Osteoblast (primary cell): ENCODE results near the gene CLCN5. TPM values are rescaled to one million over a fixed set of nuclear protein-coding genes. Genes with fewer than 3 reads are reported as not detected.

Experiments
- DNase-seq: peaks from one replicate; pipeline ENCODE4 v3.0.0; 2011; ENCODE audit warnings: low spot score, mixed read lengths; ENCODE audit not compliant: insufficient read length; ENCODE audit errors: missing footprints
- H2AFZ ChIP-seq: 2 replicates; pipeline ENCODE4 v1.6.0; 2011; ENCODE audit warnings: mild to moderate bottlenecking, low read length
- H3K27ac ChIP-seq: 2 replicates; pipeline ENCODE4 v1.5.1; 2011; ENCODE audit warnings: mild to moderate bottlenecking, low read depth, low read length, moderate library complexity
- H3K27me3 ChIP-seq: 2 replicates; pipeline ENCODE4 v1.6.0; 2012; ENCODE audit warnings: mild to moderate bottlenecking, control low read depth, inconsistent platforms, low read length, moderate library complexity; ENCODE audit not compliant: insufficient read depth
- H3K36me3 ChIP-seq: 2 replicates; pipeline ENCODE4 v1.5.1; 2011; ENCODE audit warnings: mild to moderate bottlenecking, low read length, control low read depth, moderate library complexity; ENCODE audit not compliant: insufficient read depth
- H3K4me1 ChIP-seq: 2 replicates; pipeline ENCODE4 v1.5.1; 2011; ENCODE audit warnings: mild to moderate bottlenecking, low read length, control low read depth, moderate library complexity; ENCODE audit not compliant: insufficient read depth
- H3K4me2 ChIP-seq: 2 replicates; pipeline ENCODE4 v1.6.0; 2011; ENCODE audit warnings: mild to moderate bottlenecking, low read length; ENCODE audit not compliant: insufficient read depth
- H3K4me3 ChIP-seq: fragments of 200-600 bp; sonication (generic); 3 replicates; pipeline ENCODE4 v1.5.1; 2012; ENCODE audit warnings: mild to moderate bottlenecking, low read length, inconsistent platforms; ENCODE audit not compliant: insufficient read depth
- H3K79me2 ChIP-seq: 2 replicates; pipeline ENCODE4 v1.6.0; 2012; ENCODE audit warnings: mild to moderate bottlenecking, low read length, control low read depth, inconsistent platforms; ENCODE audit not compliant: insufficient read depth
- H3K9me3 ChIP-seq: 2 replicates; pipeline ENCODE4 v1.5.1; 2011; ENCODE audit warnings: low read depth, low read length, control low read depth
- H4K20me1 ChIP-seq: 2 replicates; pipeline ENCODE4 v1.6.0; 2012; ENCODE audit warnings: mild to moderate bottlenecking, low read length, control low read depth; ENCODE audit not compliant: insufficient read depth
- CTCF ChIP-seq: IDR thresholded peaks from 2 replicates; pipeline ENCODE4 v1.5.1; 2011; ENCODE audit warnings: mild to moderate bottlenecking, low read depth, low read length, moderate library complexity; ENCODE audit errors: extremely low read depth
- total RNA-seq: library from RNA; depleted of rRNA; stranded (reverse); fragments of >200 nt; gene quantifications from 2 replicates; pipeline ENCODE4 v1.2.3, GENCODE V29; 2012

CLCN5 gene
- total RNA-seq, 1 donor = 13.0 TPM

GRCh38 chrX:49992853-49993252 is 70.5 kb downstream of the CLCN5 start:
- no peak overlapping the region for H3K4me2 ChIP-seq
- H3K79me2 ChIP-seq = no peaks in the 10 kb centered on the region
- H3K4me3 ChIP-seq = no peak overlapping the region
- H3K9me3 ChIP-seq = no peaks in the 10 kb centered on the region
- H3K27me3 ChIP-seq = peaks cover 6% of the 10 kb centered on the region
- peaks cover 26% of the 10 kb centered on the region for H3K4me1 ChIP-seq
- no peak for TF ChIP-seq CTCF
- no peaks in the 10 kb centered on the region for H4K20me1 ChIP-seq
- no peak for DNase-seq
- H3K27ac ChIP-seq = peak overlapping the region; percentile 13
- no peaks in the 10 kb centered on the region for H3K36me3 ChIP-seq
- H2AFZ ChIP-seq = no peak overlapping the region

- Histone ChIP-seq H2AFZ (no peak overlapping the region), H3K4me3 (no peak overlapping the region), H3K27ac (no peak overlapping the region), H3K9me3 (no peaks in the 10 kb centered on the region), H4K20me1 (no peaks in the 10 kb centered on the region), H3K27me3 (peaks cover 6% of the 10 kb centered on the region), H3K4me1 (peaks cover 26% of the 10 kb centered on the region), H3K79me2 (no peaks in the 10 kb centered on the region), H3K4me2 (no peak overlapping the region), H3K36me3 (no peaks in the 10 kb centered on the region)
- no peak for DNase-seq
- no peak for TF ChIP-seq CTCF
Observed at GRCh38 chrX:49993661-49994060, 71.3 kb downstream of the CLCN5 start.

DNA sequence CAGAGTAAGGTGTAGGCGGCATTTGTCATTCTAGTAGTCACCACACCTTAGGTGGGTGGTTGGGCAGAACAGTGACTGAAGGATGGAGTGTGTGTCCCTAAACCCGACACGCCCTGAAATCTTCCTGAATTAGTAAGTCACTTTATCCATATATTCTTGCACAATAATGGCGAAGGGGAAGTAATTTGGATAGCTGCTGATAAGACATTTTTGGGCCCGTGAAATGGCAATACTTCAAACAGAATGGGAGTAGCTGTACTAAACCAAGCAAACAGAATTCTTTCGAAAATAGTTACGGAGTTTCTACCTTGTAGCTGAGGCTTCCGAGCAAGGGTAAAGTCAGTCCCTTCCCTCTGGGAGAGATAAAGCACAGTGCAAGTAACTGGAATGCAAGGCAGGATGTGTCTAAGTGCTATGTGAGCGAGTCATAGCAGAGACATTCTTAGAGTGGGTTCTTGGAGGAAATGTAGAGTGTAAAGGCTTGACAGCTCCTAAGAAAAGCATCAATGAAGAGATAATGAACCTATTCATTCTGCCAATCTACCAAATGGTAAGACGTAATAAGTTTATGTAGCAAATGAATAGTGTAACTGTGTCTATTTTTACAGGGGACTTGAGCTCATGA is 72.8 kb downstream of the CLCN5 start:
- no peaks in the 10 kb centered on the region for H3K9me3 ChIP-seq
- peak overlapping the region; percentile 15 for H3K4me2 ChIP-seq
- H4K20me1 ChIP-seq = no peaks in the 10 kb centered on the region
- H3K4me1 ChIP-seq = peaks cover 26% of the 10 kb centered on the region
- peaks cover 6% of the 10 kb centered on the region for H3K27me3 ChIP-seq
- TF ChIP-seq CTCF = no peak
- H2AFZ ChIP-seq = no peak overlapping the region
- no peak overlapping the region for H3K4me3 ChIP-seq
- peak; percentile 32 for DNase-seq
- H3K27ac ChIP-seq = peak overlapping the region; percentile 47
- H3K36me3 ChIP-seq = no peaks in the 10 kb centered on the region
- H3K79me2 ChIP-seq = no peaks in the 10 kb centered on the region

- H2AFZ ChIP-seq = no peak overlapping the region
- H3K27me3 ChIP-seq = peaks cover 6% of the 10 kb centered on the region
- TF ChIP-seq CTCF = no peak
- no peak for DNase-seq
- peaks cover 26% of the 10 kb centered on the region for H3K4me1 ChIP-seq
- H3K4me3 ChIP-seq = no peak overlapping the region
- H3K4me2 ChIP-seq = peak overlapping the region; percentile 15
- no peaks in the 10 kb centered on the region for H3K9me3 ChIP-seq
- no peaks in the 10 kb centered on the region for H3K79me2 ChIP-seq
- H3K36me3 ChIP-seq = no peaks in the 10 kb centered on the region
- H3K27ac ChIP-seq = peak overlapping the region; percentile 47
- no peaks in the 10 kb centered on the region for H4K20me1 ChIP-seq
Observed at GRCh38 chrX:49995795-49996455, 73.5 kb downstream of the CLCN5 start.
